T-helper 1 cell (primary cell): ENCODE measurements around the gene GTF2IRD2.
"Not testable (repeated sequence)": the region's sequence is repeated elsewhere in the genome, so short reads cannot be mapped to it uniquely, and the experiment has no call there.

Experiments used
- DNase-seq, 5 donors: peaks; one replicate each; pipeline ENCODE4 v3.0.0-alpha.2; 2012 to 2020

Gene GTF2IRD2

GRCh38 chr7:74783595-74783994 lies 67.8 kb downstream of the GTF2IRD2 start:
- not testable (repeated sequence) for DNase-seq

GRCh38 chr7:74781746-74782145 lies 69.7 kb downstream of the GTF2IRD2 start:
- DNase-seq, result not testable (repeated sequence)

- not testable (repeated sequence) for DNase-seq
These were observed 72.4 kb downstream of the GTF2IRD2 start for GRCh38 chr7:74779053-74779452.

- DNase-seq, result not testable (repeated sequence)
These were observed 76.3 kb downstream of the GTF2IRD2 start for GRCh38 chr7:74775111-74775510.

- not testable (repeated sequence) for DNase-seq
These were observed 77.3 kb downstream of the GTF2IRD2 start, which contains the start of gene NCF1 for GRCh38 chr7:74773760-74774750. Gene NCF1 (plus strand): TSS chr7:74774011. CDS start chr7:74774032, 21 bp downstream.

GRCh38 chr7:74772093-74772492 lies 79.3 kb downstream of the GTF2IRD2 start:
- not testable (repeated sequence) for DNase-seq

- DNase-seq, result not testable (repeated sequence)
These were observed 81.3 kb downstream of the GTF2IRD2 start for GRCh38 chr7:74770062-74770461.

GRCh38 chr7:74766991-74767390 lies 84.4 kb downstream of the GTF2IRD2 start:
- DNase-seq, result not testable (repeated sequence)

GRCh38 chr7:74766509-74766908 lies 84.9 kb downstream of the GTF2IRD2 start:
- DNase-seq, result not testable (repeated sequence)

- DNase-seq, result not testable (repeated sequence)
These were observed 86.0 kb downstream of the GTF2IRD2 start for GRCh38 chr7:74765205-74765918.

- not testable (repeated sequence) for DNase-seq
These were observed 92.4 kb downstream of the GTF2IRD2 start for GRCh38 chr7:74758982-74759381.

GRCh38 chr7:74758268-74758667 lies 93.1 kb downstream of the GTF2IRD2 start:
- not testable (repeated sequence) for DNase-seq

GRCh38 chr7:74756673-74757072 lies 94.7 kb downstream of the GTF2IRD2 start:
- DNase-seq, result not testable (repeated sequence)

- DNase-seq, result not testable (repeated sequence)
These were observed 97.4 kb downstream of the GTF2IRD2 start for GRCh38 chr7:74753921-74754482.
